HG03520 (cell line): Measurements from ENCODE around the gene FOXP2.
"Not testable (repeated sequence)": the region's sequence is repeated elsewhere in the genome, so short reads cannot be mapped to it uniquely, and the experiment has no call there.

Experiments
- ATAC-seq: cut with Tn5 transposase; IDR thresholded peaks from one replicate; pipeline ENCODE4 v1.9.1; 2021; ENCODE audit warnings: mild to moderate bottlenecking, moderate library complexity; ENCODE audit not compliant: unreplicated experiment

The FOXP2 gene

DNA sequence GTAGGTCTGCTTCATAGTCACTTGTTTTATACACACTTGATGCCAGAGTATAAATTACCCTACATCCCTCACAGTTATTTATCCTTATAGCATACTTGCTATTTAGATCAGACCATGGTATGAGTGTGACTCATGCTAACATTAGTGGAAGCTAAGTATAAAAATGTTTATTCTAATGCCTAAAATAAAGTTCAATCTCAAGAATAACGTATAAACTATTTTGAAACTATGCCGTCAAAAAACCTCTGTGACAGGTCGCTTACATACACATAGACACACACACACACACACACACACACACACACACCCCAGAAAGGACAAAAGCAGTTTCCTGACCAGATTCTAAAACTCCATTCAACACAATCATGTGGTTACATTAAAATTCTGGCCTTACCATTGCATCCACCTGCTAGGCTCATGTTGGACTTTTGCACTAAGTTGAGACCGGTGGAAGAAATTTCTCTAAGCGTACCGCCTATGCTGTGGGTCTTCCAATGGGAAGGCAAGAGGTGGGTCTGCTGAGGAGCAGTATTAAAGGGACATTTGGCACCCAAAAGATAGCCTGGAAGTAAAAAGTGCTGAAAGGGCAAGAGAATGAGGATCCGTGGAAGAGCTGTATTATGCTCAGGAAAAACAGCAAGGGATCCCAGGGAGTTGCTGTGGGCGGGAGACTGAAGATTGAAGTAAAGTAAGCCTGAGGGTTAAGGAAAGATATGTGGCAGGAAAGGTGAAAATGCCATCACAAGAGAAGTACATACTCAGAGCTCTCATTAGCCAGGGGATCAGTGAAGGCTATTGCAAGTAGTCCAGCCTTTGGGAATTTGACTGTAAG, 5.0 kb downstream of the FOXP2 start:
- no peak for ATAC-seq

DNA sequence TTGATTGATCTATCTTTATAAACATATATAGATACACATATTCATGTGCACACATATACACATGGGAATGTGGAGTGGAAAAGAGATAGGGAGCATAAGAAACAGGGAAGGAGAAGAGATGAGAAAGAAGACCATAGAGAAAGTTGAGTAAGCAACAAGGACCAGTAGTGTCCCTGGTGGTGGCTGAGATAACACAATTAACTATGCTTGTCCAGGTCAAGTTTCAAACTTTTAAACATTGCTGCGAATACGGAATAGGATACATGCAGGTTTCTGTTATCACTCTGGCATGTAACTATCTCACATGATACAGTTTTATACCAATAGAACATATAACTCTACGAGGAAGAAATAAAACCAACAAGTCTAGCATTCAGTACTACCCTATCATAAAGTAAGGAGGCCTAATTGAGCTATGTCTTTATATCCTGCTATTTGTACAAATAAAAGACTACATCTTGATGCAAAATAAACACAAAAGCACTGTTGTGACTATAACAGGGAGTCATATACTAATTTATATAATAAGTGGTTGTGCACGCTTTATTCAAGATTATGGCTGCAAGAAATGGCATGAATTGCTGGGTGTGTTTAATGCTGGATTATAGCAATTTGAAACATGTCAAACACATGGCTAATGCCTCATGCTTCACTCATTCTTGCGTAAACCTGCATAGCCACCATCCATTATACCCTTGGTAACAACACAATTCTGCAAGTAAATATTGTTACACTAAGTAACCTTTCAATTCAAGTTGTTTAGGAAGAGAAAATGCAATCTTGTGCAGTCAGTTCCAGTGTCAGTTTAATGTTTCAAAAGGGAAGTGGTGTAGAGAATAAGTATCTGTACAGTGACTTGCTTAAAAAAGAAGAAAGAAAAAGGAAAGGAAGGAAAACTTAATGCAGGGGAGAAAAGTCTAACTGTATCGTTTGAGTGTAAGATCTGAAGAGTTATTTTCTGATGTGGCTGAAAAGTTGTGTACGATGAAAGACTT, 8.2 kb downstream of the FOXP2 start:
- no peak for ATAC-seq

DNA sequence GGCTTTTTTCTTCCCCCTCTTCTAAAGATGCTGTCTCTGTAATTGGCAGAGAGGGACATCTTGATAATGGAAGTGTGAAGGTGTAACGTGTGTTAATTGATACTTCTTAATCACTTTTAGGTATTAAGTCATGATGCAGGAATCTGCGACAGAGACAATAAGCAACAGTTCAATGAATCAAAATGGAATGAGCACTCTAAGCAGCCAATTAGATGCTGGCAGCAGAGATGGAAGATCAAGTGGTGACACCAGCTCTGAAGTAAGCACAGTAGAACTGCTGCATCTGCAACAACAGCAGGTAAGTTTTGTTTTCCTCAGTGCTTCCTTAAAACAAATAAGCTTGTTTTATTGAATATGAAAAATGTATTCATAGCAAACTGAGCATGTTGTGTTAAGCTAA, 11.8 kb downstream of the FOXP2 start:
- ATAC-seq = no peak

DNA sequence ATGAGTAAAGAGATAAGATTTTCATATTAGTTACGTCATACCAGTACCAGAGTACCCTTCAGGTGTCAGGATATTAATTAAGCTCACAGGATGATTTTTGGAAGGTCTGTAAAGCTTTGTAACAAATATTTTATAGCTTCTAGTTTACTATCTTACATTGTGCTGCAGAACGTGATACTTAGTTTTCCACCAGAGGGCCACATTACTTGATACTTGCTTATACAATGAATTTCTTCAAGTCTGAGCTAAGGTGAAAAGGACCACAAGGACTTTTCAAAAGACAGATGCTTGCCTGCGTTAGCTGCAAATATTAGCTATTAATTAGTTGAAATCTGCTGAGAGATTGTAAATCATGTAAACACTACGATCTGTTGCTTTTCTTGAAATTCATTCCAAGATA, 12.2 kb downstream of the FOXP2 start:
- ATAC-seq = no peak

DNA sequence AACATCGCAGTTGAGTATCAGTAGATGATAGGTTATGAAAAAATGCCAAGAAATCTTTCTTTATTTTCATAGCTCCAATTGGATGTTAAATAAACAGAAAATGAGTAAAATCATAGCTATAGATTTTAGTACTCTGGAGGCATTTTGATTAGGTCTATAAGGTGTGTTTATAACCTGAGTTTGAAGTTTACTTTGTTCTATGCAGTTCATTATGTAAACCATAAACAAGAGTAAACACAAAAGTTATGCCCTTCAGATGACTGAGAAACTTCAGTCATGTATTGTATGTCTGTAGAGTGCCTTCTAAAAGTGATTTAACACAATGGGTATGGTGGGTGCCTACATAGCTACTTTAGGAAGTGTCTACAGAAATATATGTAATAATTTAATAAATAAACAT, 13.6 kb downstream of the FOXP2 start:
- ATAC-seq = no peak

DNA sequence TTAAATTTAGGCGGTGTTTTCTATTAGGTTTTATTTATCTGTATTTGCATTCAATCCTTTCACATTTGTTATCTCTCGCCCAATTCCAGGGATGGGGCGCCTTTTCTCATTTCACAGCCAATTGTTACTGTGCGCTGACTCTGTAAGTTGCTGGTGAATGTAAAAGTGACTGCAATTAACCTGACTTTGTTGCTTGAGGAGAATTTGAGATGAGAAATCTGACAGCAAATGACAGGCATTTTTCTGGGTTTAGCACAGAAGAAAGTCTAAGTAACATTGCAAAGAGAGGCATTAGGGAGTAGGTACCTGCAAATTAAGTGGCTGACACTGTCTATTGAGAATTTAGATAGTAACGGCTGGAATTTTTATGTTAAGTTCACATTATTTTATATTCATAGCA, 16.6 kb downstream of the FOXP2 start:
- no peak for ATAC-seq

DNA sequence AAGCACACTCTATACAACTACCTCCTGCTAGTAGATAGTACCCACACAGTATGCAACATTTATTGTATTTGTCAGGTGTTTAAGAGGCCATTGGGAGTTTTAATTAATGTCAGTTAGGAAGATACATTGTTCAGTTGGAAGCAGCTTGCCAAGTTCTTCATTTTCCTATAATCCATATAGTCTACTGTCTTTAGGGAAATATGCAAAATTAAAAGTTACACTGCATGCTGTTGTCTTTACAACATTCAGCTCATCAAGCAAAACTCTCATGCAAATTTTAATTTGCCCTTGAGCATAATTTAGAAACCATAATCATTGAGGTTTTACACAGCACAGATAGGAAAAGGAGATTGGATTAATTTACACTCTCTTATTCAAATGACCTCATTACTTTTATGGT, 17.4 kb downstream of the FOXP2 start:
- no peak for ATAC-seq

DNA sequence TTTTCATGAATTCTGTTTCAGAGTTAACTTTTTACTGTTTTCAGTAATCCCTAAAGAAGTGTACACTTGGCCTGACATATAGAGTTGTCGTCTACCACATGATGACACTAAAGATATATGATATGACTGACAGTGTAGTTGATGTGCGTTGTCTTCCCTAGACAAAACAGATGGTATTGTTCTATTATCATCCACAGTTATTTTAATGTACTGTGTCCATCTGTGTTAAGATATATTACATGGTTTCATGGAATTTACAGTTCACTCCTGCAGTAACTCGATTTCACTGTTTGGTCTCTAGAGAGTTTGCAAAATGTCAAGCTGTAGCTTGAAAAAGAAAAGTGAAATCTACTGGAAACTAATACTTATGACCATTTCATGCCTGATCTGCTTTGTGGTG, 18.1 kb downstream of the FOXP2 start:
- no peak for ATAC-seq

DNA sequence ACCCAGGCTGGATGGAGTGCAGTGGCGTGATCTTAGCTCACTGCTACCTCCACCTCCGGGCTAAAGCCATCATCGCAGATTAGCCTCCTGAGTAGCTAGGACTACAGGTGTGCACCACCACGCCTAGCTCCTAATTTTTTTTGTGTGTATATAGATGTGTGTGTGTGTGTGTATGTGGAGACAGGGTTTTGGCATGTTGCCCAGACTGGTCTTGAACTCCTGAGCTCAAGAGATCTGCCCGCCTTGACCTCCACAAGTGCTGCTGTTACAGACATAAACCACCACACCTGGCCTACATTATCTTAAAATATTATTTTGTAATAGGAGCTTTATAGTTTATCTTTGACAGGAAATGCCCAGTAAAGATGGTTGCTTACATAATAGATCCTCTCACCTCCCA, 25.0 kb downstream of the FOXP2 start:
- ATAC-seq = no peak

DNA sequence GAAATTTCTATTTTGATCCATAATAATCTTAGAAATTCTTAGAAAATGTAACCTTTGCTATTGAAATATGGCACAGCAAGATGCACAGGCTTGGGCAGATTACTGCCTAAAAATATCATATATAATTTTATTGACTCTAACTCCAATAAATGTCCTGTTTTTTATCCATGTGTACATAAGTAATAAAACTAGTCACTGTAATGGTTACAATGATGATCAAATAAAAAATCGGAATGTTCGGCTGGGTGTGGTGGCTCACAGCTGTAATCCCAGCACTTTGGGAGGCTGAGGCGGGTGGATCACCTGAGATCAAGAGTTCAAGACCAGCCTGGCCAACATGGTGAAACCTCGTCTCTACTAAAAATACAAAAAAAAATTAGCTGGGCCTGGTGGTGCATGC, 26.3 kb downstream of the FOXP2 start:
- ATAC-seq = not testable (repeated sequence)

DNA sequence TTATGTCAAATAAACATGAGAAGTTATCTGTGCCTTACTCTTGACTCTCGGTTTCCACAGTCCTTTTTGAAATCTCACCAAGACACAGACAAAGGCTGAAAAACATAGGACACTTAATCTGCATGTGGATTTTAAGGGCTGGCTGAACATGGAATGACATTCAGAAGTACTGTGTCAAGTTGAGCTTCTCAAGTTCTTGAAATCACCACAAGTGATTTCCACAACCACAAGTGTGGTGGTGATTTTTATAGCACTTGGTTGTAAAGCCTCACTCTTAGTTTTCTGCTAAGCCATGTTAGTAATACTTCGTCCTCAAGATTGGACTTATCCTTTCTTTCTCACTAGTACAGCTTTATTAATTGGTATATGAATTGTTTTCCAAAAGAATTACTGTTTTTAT, 29.6 kb downstream of the FOXP2 start:
- no peak for ATAC-seq

DNA sequence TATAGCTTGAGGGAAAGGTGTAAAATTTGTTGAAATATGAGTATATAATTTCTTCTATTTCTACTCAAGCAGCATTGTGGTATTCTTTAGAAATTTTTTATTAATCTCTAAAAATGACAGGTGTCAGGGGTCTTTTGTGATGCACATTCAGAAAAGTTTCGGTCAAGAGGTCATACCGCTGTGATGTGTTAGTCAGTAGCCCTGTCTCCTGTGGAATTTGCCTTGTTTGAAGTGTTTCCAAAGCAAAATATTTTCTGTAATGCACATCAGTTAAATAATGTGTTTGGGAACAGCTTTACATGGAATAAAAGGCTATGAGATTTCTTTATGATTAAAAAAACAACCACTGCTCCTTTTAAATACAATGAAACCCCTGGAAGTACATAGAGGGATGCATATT, 35.8 kb downstream of the FOXP2 start:
- no peak for ATAC-seq

DNA sequence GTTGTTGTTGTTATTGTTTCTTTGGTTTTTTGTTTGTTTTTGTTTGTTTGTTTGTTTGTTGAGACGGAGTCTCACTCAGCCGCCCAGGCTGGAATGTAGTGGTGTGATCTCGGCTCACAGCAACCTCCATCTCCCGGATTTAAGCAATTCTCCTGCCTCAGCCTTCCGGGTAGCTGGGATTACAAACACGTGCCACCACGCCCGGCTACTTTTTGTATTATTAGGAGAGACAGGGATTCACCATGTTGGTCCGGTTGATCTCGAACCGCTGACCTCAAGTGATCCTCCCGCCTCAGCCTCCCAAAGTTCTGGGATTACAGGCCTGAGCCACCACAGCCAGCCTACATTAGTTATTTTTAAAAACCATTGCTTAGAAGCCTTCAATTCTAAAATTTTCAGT, 45.0 kb downstream of the FOXP2 start:
- no peak for ATAC-seq

DNA sequence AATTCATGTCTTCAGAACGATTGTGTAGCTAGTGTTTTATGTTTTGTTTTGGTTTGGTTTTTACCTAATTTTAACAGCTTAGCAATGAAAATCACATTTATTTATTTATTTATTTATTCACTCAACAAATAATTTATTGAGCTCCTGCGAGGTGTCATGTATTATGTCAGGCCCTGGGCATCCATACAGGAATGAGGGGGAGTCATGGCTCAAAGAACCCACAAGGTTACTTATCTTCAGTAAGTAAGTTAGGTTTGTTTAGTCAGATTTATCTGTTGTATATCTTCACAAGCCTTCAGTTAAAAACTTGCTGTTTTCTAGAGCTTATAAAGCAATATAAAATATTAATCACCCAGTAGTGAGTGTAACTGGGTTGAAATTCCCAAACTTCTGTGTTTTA, 45.4 kb downstream of the FOXP2 start:
- no peak for ATAC-seq

DNA sequence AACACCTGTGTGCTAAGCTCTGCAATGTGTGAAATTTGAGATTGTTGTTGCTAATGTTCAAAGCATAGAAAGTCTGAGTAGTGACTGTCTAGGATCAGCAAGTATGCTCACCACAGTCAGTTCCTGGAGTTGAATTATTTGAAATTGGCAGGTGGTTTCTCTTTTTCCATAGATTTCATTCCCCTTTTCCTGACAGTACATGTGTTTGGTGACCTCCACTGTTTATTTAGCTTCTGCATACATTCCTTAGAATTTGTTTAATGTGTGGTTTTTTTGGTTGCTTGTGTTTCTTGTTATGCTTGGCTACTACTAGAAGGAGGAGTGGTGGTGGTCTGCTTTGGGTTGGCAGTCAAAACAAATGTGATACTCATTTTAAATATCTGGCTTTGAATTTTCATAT, 52.3 kb downstream of the FOXP2 start:
- ATAC-seq = no peak

DNA sequence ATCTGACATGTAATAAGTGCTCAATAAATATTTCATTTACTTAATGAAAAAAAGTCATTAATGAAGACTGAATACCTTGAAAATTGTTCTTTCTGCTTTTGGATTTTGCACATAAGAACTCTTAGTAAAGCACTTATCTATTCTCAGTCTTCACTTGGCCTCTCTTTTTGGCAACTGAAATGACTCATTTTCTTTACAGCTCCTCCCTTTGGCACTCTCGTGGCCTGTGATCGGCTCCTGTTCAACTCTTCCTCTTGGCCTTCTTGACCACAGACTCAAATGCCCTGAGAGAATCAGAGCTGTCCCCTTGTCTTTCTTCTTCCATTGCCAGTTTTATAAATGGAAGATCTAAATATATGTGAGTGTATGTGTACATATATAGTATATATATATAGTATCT, 54.2 kb downstream of the FOXP2 start:
- ATAC-seq = peak; percentile 53

DNA sequence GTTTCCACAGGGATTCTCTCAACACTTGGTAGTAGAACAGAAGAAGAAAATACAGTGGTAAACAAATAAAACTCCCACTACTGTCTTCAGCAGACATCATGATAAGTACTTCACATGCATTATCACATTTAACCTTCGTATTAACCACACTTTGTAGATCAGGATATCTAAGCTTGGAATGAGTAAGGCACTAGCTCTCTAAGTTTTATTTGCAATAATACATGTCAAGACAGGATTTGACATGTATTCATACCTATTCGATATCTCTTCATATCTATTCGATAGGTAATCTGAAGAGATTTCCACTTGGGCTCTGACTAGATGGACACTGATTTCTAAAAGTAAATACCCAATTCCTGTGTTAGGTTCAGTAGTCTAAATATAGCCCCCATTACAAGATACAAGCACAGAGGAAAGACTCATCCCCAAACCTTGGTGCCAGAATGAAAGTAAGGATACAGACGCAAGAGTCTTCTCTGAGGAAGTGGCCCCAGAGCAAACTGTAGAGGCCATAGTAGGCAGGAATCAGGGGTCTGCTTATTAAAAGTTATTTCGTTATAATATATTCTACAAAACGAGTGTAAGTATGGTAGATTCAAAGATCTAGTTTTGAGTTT, 58.4 kb downstream of the FOXP2 start:
- no peak for ATAC-seq

DNA sequence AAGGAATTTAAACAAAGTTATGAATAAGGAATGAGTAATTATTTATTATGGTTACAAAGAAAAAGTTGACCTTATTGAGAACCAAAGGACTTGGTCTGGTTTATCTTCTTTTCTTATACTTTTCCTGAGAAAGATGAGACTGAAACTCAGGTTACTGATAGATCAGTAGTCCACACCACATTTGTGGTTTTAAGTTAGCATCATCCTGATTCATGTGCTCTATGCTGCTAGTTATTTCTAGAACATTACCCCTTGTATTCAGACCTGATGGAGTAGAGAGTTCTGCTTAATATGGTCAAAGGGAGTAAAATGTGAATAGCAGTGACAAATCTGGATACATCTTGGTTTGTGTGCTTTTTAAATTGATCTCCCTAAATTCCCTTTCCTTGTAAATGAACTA, 63.8 kb downstream of the FOXP2 start:
- no peak for ATAC-seq

DNA sequence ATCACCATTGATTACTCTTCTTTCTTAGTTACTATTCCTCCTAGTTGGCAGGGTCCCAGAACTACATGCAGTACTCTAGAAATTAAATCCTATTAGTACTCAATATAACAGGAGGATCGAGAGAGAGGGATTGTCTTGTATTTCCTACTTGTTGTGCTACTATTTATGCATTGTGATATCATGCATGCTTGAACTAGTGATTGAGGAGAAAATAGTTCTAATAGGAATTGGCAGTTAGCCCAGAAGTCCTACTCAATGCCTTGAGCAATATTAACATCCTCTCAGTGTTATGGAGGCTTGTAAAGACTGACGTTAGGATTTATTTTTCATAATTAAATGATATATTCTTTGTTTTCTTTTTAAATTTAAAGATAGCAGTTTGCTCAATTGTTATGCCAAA, 67.4 kb downstream of the FOXP2 start:
- no peak for ATAC-seq

DNA sequence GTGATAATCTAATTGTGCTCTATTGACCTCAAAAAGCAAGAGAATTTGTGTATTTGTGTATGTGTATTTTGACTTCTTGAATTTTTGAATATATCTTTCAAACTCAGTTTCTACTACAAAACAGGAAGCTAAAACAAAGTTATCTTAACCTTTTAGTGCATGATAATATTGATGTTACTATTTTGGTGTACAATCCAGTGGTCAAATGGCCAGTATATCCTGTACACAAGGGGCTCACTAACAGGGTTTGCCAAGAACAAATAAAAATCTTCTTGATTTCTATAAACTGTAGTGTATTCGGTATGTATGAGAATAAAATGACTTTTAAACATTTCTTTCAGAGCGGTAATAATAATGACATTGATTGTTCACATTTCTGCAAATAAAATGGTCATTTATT, 69.6 kb downstream of the FOXP2 start:
- no peak for ATAC-seq

DNA sequence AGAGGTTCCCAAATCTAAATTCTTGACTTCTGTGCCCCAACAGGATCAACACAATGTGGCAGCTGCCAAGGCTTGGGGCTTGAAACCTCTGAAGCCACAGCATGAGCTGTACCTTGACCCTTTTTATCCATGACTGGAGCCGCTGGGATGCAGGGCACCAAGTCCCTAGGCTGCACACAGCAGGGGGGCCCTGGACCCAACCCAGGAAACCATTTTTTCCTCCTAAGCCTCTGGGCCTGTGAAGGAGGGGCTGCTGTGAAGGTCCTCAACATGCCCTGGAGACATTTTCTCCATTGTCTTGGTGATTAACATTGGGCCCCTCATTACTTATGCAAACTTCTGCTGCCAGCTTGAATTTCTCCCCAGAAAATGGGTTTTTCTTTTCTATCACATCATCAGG, 72.6 kb downstream of the FOXP2 start:
- ATAC-seq = no peak

DNA sequence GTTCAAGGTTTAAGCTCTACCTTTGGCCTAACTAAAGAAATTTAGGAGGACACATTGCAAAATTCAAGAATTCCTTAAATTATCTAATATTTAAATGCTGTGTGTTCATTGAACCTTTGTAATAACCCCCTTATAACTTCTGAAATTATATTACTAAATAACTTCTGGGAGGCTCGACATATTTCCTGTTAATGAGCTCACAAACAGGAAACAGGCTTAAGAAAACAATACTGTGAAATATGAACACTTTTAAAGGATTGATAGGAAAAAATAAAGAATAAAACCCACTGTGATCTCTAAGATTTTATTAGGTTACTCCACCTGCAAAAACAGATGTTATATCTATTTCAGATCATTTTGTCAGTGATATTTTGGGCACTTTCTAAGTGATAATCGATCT, 74.1 kb downstream of the FOXP2 start:
- no peak for ATAC-seq
